Muscle layer of colon (tissue), 2 donors: ENCODE data around the gene KIRREL3.
A peak's percentile ranks its signal among the peaks of the same experiment; 100 is the strongest.

Source experiments
- H3K27ac ChIP-seq: one replicate; pipeline ENCODE4 v1.7.0; 2013; ENCODE audit warnings: low read depth, mild to moderate bottlenecking, low read length, moderate library complexity
- H3K27me3 ChIP-seq, 2 donors: one replicate each; pipeline ENCODE4 v1.7.0; 2013; ENCODE audit warnings: low read length in 2 of 2, mild to moderate bottlenecking in 2 of 2; ENCODE audit not compliant: insufficient read depth in 2 of 2, control insufficient read depth in 1 of 2
- H3K36me3 ChIP-seq: one replicate; pipeline ENCODE4 v1.7.0; 2013; ENCODE audit warnings: mild to moderate bottlenecking, low read length; ENCODE audit not compliant: insufficient read depth
- H3K4me1 ChIP-seq: one replicate; pipeline ENCODE4 v1.7.0; 2013; ENCODE audit warnings: mild to moderate bottlenecking, low read length; ENCODE audit not compliant: insufficient read depth
- H3K4me3 ChIP-seq, 2 donors: one replicate each; pipeline ENCODE4 v1.7.0; 2013; ENCODE audit warnings: low read length in 2 of 2, low read depth in 1 of 2, mild to moderate bottlenecking in 1 of 2, moderate library complexity in 1 of 2
- H3K9ac ChIP-seq: one replicate; pipeline ENCODE4 v1.7.0; 2013; ENCODE audit warnings: low read length
- H3K9me3 ChIP-seq: one replicate; pipeline ENCODE4 v1.7.0; 2013; ENCODE audit warnings: mild to moderate bottlenecking, low read length
- donor health status: abdominal sarcoma.
- donor health status: Adenocarcinoma of cecum.

Gene KIRREL3

GRCh38 chr11:127000291-127000968, at the start of gene KIRREL3:
TSS of gene KIRREL3 (minus strand) at chr11:127000770.
- Histone ChIP-seq H3K4me3 (peak within 1 kb of the TSS; percentile 21 to 56), H3K4me1 (no peaks in the 10 kb centered on the region), H3K9ac (no peak within 1 kb of the TSS), H3K27ac (no peak within 1 kb of the TSS), H3K36me3 (no peaks in the 10 kb centered on the region), H3K9me3 (no peaks in the 10 kb centered on the region), H3K27me3 (peaks cover 40 to 68% of the 10 kb centered on the region in 2 donors)

GRCh38 chr11:127050186-127050585, 49.6 kb upstream of the KIRREL3 start:
- Histone ChIP-seq H3K9me3 (no peaks in the 10 kb centered on the region), H3K9ac (no peak overlapping the region), H3K36me3 (no peaks in the 10 kb centered on the region), H3K4me3 (no peak overlapping the region), H3K27me3 (peaks cover 0 to 3% of the 10 kb centered on the region in 2 donors), H3K27ac (no peak overlapping the region), H3K4me1 (no peaks in the 10 kb centered on the region)

GRCh38 chr11:127049486-127049885, 48.9 kb upstream of the KIRREL3 start:
- H3K4me1 ChIP-seq = no peaks in the 10 kb centered on the region
- peaks cover 0 to 3% of the 10 kb centered on the region in 2 donors for H3K27me3 ChIP-seq
- no peaks in the 10 kb centered on the region for H3K36me3 ChIP-seq
- H3K27ac ChIP-seq = no peak overlapping the region
- H3K4me3 ChIP-seq = no peak overlapping the region
- H3K9ac ChIP-seq = no peak overlapping the region
- H3K9me3 ChIP-seq = no peaks in the 10 kb centered on the region

- Histone ChIP-seq H3K27me3 (no peaks in the 10 kb centered on the region), H3K9ac (no peak overlapping the region), H3K27ac (no peak overlapping the region), H3K4me3 (no peak overlapping the region), H3K36me3 (no peaks in the 10 kb centered on the region), H3K9me3 (no peaks in the 10 kb centered on the region), H3K4me1 (no peaks in the 10 kb centered on the region)
These were observed 44.0 kb upstream of the KIRREL3 start for GRCh38 chr11:127044535-127044934.

GRCh38 chr11:127042445-127042844, 41.9 kb upstream of the KIRREL3 start:
- Histone ChIP-seq H3K27me3 (no peaks in the 10 kb centered on the region), H3K36me3 (no peaks in the 10 kb centered on the region), H3K4me3 (no peak overlapping the region), H3K4me1 (no peaks in the 10 kb centered on the region), H3K9ac (no peak overlapping the region), H3K9me3 (no peaks in the 10 kb centered on the region), H3K27ac (no peak overlapping the region)

- Histone ChIP-seq H3K4me1 (no peaks in the 10 kb centered on the region), H3K9me3 (no peaks in the 10 kb centered on the region), H3K27me3 (no peaks in the 10 kb centered on the region), H3K4me3 (no peak overlapping the region), H3K9ac (no peak overlapping the region), H3K27ac (no peak overlapping the region), H3K36me3 (no peaks in the 10 kb centered on the region)
These were observed 39.0 kb upstream of the KIRREL3 start for GRCh38 chr11:127039591-127039990.

- Histone ChIP-seq H3K27ac (no peak overlapping the region), H3K9ac (no peak overlapping the region), H3K4me3 (no peak overlapping the region), H3K27me3 (no peaks in the 10 kb centered on the region), H3K4me1 (no peaks in the 10 kb centered on the region), H3K36me3 (no peaks in the 10 kb centered on the region), H3K9me3 (no peaks in the 10 kb centered on the region)
These were observed 37.0 kb upstream of the KIRREL3 start for GRCh38 chr11:127037596-127037995.

- H3K4me1 ChIP-seq = no peaks in the 10 kb centered on the region
- H3K4me3 ChIP-seq = no peak overlapping the region
- H3K9ac ChIP-seq = no peak overlapping the region
- no peaks in the 10 kb centered on the region for H3K36me3 ChIP-seq
- no peak overlapping the region for H3K27ac ChIP-seq
- no peaks in the 10 kb centered on the region for H3K27me3 ChIP-seq
- H3K9me3 ChIP-seq = no peaks in the 10 kb centered on the region
These were observed 36.4 kb upstream of the KIRREL3 start for GRCh38 chr11:127037001-127037400.

GRCh38 chr11:127035824-127036223, 35.3 kb upstream of the KIRREL3 start:
- Histone ChIP-seq H3K4me1 (no peaks in the 10 kb centered on the region), H3K9ac (no peak overlapping the region), H3K27ac (no peak overlapping the region), H3K27me3 (no peaks in the 10 kb centered on the region), H3K9me3 (no peaks in the 10 kb centered on the region), H3K36me3 (no peaks in the 10 kb centered on the region), H3K4me3 (no peak overlapping the region)

- Histone ChIP-seq H3K9me3 (no peaks in the 10 kb centered on the region), H3K9ac (no peak overlapping the region), H3K27ac (no peak overlapping the region), H3K27me3 (no peaks in the 10 kb centered on the region), H3K4me3 (no peak overlapping the region), H3K4me1 (no peaks in the 10 kb centered on the region), H3K36me3 (no peaks in the 10 kb centered on the region)
These were observed 34.4 kb upstream of the KIRREL3 start for GRCh38 chr11:127034973-127035372.

- H3K27me3 ChIP-seq = no peaks in the 10 kb centered on the region
- no peak overlapping the region for H3K4me3 ChIP-seq
- H3K27ac ChIP-seq = no peak overlapping the region
- H3K4me1 ChIP-seq = no peaks in the 10 kb centered on the region
- H3K36me3 ChIP-seq = no peaks in the 10 kb centered on the region
- no peak overlapping the region for H3K9ac ChIP-seq
- no peaks in the 10 kb centered on the region for H3K9me3 ChIP-seq
These were observed 28.1 kb upstream of the KIRREL3 start for GRCh38 chr11:127028648-127029047.

GRCh38 chr11:127027789-127028188, 27.2 kb upstream of the KIRREL3 start:
- no peaks in the 10 kb centered on the region for H3K36me3 ChIP-seq

More at GRCh38 chr11:127027789-127028188, 27.2 kb upstream of the KIRREL3 start:
- no peaks in the 10 kb centered on the region for H3K27me3 ChIP-seq
- no peaks in the 10 kb centered on the region for H3K4me1 ChIP-seq
- no peak overlapping the region for H3K4me3 ChIP-seq
- H3K9ac ChIP-seq = no peak overlapping the region
- H3K9me3 ChIP-seq = no peaks in the 10 kb centered on the region
- H3K27ac ChIP-seq = no peak overlapping the region
